ENCODE data around the gene TMEM63B. TPM values are rescaled to one million over a fixed set of nuclear protein-coding genes. Genes with fewer than 3 reads are reported as not detected.
A peak's percentile ranks its signal among the peaks of the same experiment; 100 is the strongest.

The TMEM63B gene
- total RNA-seq, 4 donors from 2014 or later: 17.0 to 23.4 (median 20.6) TPM

DNA sequence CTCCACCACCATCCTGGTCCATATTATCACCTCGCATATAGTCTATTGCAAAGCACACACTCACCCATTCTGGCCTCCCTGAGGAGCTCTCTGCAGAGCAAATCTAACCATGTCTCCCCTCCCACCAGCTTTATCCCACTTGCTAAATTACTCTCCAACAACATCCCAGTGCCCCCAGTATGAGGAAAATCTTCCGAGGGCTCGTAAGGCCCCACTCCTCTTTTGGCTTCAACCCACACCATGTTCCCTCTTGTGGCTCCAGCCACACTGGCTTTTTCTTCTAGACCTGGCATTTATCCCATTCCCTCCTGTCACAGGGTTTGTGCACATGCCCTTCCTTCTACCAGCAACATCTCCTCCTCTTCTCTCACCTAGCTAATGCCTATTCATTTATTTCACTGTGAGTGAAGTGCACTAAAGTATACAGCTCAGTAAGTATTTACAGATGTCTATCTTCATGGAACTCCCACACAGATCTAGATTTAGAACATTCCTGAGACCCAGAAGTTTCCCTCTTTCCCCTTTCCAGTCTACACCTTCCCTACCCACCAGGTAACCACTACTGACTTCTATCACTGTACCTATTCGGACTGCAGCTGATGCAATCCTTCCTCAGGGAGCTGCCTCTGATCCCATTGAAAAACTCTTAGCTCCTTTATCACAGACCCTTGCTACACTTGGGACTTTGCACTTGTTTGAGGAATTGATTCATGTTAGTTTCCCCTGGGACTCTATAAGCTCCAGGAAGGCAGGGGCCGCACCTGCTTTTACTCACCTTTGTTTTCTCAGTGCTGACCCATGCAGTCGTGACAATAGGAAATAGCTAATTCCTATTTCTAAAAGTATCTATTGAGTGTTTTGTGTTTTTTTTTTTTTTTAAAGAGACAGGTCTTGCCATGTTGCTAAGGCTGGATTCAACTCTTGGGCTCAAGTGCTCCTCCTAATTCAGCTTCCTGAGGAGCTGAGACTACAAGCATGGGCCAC is 15.6 kb upstream of the TMEM63B start:
- TF ChIP-seq, protein P1, sequence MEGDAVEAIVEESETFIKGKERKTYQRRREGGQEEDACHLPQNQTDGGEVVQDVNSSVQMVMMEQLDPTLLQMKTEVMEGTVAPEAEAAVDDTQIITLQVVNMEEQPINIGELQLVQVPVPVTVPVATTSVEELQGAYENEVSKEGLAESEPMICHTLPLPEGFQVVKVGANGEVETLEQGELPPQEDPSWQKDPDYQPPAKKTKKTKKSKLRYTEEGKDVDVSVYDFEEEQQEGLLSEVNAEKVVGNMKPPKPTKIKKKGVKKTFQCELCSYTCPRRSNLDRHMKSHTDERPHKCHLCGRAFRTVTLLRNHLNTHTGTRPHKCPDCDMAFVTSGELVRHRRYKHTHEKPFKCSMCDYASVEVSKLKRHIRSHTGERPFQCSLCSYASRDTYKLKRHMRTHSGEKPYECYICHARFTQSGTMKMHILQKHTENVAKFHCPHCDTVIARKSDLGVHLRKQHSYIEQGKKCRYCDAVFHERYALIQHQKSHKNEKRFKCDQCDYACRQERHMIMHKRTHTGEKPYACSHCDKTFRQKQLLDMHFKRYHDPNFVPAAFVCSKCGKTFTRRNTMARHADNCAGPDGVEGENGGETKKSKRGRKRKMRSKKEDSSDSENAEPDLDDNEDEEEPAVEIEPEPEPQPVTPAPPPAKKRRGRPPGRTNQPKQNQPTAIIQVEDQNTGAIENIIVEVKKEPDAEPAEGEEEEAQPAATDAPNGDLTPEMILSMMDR (IDR thresholded peaks at IDR 0.05): no peak
- no peak for ATAC-seq (ENCODE audit: low FRiP score)
- DNase-seq (ENCODE audit: low spot score): no peak

DNA sequence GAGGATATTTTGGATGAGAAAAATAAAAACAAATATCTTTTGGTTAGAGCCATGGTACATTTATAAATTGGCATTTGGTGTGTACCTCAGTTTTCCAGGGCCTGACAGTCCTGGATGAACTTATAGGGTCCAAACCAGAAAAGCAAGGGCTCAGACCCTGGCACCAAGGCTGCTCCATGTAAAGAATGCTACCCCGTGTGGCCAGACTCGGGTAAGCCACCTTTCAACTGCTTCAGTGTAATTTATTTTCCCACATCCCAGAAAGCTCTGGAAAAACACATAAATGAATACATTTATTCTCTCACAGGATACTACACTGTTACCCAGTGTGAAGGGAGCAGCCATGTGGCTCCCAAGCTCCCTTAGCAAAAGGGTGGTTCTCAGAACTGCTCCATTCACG is 13.9 kb upstream of the TMEM63B start:
- ATAC-seq (ENCODE audit: low FRiP score): no peak
- TF ChIP-seq, protein P1 (IDR thresholded peaks at IDR 0.05): no peak
- no peak for DNase-seq (ENCODE audit: low spot score)

DNA sequence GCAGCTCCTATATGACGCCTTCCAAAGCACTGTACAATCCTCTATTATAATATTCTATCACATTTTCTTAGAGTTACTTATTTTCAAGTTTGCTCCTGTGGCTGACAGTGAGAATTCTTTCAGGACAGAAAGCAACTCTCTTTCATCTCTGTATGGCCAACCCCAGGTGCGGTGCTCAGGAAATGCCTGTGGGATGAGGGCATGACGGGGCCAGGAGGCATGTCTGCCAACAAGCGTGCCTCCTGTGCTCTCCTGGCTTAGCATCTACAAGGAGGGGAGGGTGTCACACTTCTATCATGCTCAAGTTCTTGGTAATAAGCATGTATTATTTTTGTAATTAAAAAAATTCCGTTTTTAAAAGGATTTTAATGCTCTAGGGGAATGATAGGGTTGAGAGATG is 11.5 kb upstream of the TMEM63B start:
- no peak for ATAC-seq (ENCODE audit: low FRiP score)
- no peak for DNase-seq (ENCODE audit: low spot score)
- TF ChIP-seq, protein P1 (IDR thresholded peaks at IDR 0.05): no peak

DNA sequence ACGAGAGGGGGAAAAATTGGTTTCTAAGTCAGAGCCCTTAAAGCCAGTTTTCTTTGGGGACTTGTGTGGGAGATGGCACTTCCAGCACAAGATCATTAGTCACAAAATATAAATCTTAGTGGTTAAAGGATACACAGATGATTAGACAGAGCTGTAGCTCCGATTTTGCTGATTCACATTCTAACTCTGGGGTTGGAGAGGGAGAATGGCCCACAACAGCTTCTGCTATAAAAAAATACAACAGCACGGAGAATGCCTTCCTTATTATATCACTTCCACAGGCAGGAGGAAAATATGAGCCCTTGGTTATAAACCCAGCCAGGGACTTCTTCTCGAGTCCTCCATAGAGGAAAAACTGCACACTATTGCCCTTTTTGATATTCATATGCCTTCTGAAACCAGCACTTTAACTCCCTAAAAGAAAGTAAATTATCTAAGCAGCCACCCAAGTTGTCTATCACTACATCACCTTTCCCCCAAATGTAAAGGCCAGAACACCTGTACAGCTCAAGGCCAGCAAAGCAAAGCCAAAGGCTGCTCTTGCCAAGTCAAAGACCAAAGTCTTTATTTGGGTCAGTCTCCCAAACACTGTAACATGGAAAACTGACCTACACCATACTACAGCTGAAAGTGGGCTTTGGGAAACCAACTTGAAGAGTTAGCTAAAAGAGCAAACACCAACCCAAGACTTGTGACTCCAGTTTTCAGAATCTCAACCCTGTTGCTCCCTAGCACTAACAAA is 10.5 kb upstream of the TMEM63B start:
- DNase-seq (ENCODE audit: low spot score) (no peak), ATAC-seq (ENCODE audit: low FRiP score) (peak; percentile 37)
- TF ChIP-seq, protein P1 (IDR thresholded peaks at IDR 0.05): no peak

DNA sequence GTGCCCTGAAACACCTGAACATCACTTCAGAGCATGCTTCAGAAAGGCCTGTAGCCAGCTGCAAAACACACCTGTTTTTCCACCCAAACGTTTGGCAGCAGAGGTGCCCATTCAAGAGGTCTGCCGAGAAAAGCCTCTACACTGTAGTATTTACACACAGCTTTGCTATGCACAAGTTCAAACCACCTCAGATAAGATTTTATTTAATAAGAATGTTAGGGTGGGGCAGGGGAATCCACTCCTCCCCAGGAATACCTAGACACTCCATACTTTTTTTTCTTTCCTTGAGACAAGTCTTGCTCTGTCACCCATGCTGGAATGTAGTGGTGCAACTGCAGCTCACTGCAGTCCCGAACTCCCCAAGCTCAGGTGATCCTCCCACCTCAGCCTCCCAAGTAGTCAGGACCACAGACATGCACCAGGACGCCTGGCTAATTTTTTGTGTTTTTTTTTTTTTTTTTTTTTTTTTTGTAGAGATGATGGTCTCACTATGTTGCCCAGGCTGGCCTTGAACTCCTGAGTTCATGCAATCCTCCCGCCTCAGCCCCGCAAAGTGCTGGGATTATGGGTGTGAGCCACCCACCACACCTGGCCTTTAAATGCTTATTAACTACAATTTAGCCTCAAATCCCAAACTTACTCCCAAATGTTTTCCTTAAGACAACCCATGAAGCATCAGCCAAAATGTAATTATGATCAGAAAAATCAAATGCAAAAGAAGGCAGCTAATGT is 9.8 kb upstream of the TMEM63B start:
- no peak for DNase-seq (ENCODE audit: low spot score)
- TF ChIP-seq, protein P1 (IDR thresholded peaks at IDR 0.05): no peak
- no peak for ATAC-seq (ENCODE audit: low FRiP score)

DNA sequence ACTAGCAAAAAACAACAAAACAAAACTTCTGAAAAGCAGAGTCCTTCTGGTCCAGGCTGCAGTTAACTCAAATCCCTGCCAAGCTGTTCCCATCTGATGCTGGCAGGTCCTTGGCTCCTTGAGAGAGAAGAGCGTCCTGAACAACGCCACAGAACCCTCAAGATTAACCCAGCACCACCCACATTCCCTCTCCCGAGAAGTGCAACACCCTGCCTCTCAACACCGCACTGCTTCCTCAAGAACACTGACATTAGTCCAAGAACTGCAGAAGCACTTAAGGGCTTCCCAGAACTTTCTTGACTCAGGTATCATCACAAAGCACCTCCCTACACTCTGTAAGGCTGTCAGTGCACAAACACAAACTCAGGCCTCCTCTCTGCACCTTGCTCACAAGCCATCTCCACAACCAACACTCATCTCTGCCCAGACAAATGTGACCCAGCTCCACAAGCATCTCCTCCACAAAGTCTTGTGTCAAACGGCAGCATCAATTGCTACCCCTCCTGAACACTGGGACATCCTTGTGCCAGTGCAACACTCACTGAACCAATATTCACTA is 7.6 kb upstream of the TMEM63B start:
- ATAC-seq (ENCODE audit: low FRiP score): peak; percentile 42
- TF ChIP-seq, protein P1 (IDR thresholded peaks at IDR 0.05): no peak
- no peak for DNase-seq (ENCODE audit: low spot score)
